Esophagus muscularis mucosa (tissue), 4 donors: ENCODE results near the gene MORN5. TPM values are rescaled to one million over a fixed set of nuclear protein-coding genes. Genes with fewer than 3 reads are reported as not detected.

Source experiments
- DNase-seq: peaks from one replicate; pipeline ENCODE4 v3.0.0-alpha.2; 2017; ENCODE audit errors: extremely low spot score
- H3K27ac ChIP-seq, 4 donors: fragments of 200-600 bp; sonication (generic); replicated peaks in 1 of 4; 1 replicate in 3 of 4; 2 replicates in 1 of 4; pipeline ENCODE4 v1.5.1; 2016 to 2019; ENCODE audit warnings: mild to moderate bottlenecking in 1 of 4
- H3K27me3 ChIP-seq, 4 donors: fragments of 200-600 bp; sonication (generic); one replicate each; pipeline versions ENCODE4 v1.5.1 to v1.6.0; 2016 to 2019
- H3K36me3 ChIP-seq, 4 donors: fragments of 200-600 bp; sonication (generic); one replicate each; pipeline ENCODE4 v1.5.1; 2016 to 2019
- H3K4me1 ChIP-seq, 4 donors: fragments of 200-600 bp; sonication (generic); one replicate each; pipeline ENCODE4 v1.5.1; 2016 to 2019
- H3K4me3 ChIP-seq, 4 donors: fragments of 200-600 bp; sonication (generic); 1 replicate in 2 of 4; 2 replicates in 2 of 4; pipeline ENCODE4 v1.5.1; 2016 to 2019; ENCODE audit warnings: mild to moderate bottlenecking in 4 of 4, moderate library complexity in 1 of 4
- H3K9me3 ChIP-seq, 4 donors: fragments of 200-600 bp; sonication (generic); 1 replicate in 3 of 4; 2 replicates in 1 of 4; pipeline ENCODE4 v1.5.1; 2016 to 2019
- EP300 ChIP-seq: sonication (generic); formaldehyde crosslinking; IDR thresholded peaks from one replicate; pipeline ENCODE4 v1.6.1; 2017; ENCODE audit warnings: antibody characterized with exemption
- POLR2A ChIP-seq: fragments of 450-650 bp; IDR thresholded peaks from one replicate; pipeline ENCODE4 v1.6.1; 2017; ENCODE audit warnings: antibody characterized with exemption, moderate library complexity, mild to moderate bottlenecking, low read depth
- POLR2AphosphoS5 ChIP-seq, 2 donors: sonication (generic); formaldehyde crosslinking; IDR thresholded peaks; one replicate each; pipeline ENCODE4 v1.6.1; 2017; ENCODE audit warnings: antibody characterized with exemption in 2 of 2
- WGBS: methylation state at CpG from one replicate; pipeline ENCODE4 v1.1.5; 2018; 5-methylcytosine and 5-hydroxymethylcytosine counted together
- intact Hi-C: fragments of 100-400 bp; cut with DNase I; formaldehyde crosslinking; loops from one replicate; pipeline ENCODE4 v1.15.1; 2023
- total RNA-seq, 4 donors: library from RNA; depleted of rRNA; stranded (reverse); fragments of >200 nt; gene quantifications; one replicate each; pipeline versions ENCODE4 v1.1.0 to v1.2.1, GENCODE V29; 2016
- TF ChIP-seq, protein P1 (sequence below), 3 experiments: fragments of 200-600 bp in 2 of 3; fragments of 450-650 bp in 1 of 3; sonication (generic) in 2 of 3; IDR thresholded peaks; one replicate each; pipeline ENCODE4 v1.5.1; 2017 to 2019; ENCODE audit warnings: antibody characterized with exemption in 3 of 3, mild to moderate bottlenecking in 2 of 3, moderate library complexity in 1 of 3

The MORN5 gene
- total RNA-seq, 4 donors from 2014 or later: 3.9 to 5.8 TPM; not detected in 2

DNA sequence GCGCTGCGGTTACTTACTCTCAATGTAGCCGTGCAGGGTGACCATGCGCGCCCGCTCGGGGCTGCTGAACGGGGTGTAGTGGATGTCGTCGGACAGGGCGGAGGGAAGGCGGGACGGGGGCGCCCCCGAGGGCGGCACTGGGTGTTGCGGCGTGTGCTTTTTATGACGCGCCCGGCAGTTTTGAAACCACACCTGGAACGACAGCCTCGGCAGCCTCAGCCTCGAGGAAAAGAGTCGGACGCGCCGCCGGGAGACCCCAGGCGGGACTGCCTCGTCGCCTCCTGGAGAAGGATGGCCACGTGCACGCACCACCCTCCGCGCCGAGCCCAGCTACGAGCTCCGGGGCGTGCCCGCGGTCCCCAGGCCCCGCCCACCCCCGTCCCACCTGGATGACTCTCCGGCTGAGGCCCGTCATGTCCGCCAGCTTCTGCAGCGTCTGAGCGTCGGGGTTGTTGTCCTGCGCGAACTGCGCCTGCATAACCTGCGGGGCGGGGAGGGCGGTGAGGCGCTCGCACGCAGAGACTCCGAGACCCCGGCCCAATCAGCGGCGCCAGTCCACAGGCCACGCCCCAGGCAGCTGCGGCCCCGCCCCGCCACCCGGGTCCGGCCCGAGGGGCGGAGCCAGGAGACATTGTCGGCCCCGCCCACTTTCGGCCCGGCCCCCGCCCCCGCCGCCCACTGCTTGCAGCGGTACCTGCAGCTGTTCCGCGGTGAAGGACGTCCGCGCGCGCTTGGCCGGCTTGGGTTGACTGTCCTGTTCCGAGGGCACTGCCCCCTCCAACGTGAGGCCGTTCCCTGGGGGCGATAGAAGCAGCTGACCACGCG is 54.1 kb downstream of the MORN5 start:
- DNase-seq: no peak
- H3K36me3 ChIP-seq: no peaks in the 10 kb centered on the region
- no peak for TF ChIP-seq POLR2A
- no peak for TF ChIP-seq POLR2AphosphoS5 (IDR thresholded peaks at IDR 0.05)
- TF ChIP-seq, protein P1, sequence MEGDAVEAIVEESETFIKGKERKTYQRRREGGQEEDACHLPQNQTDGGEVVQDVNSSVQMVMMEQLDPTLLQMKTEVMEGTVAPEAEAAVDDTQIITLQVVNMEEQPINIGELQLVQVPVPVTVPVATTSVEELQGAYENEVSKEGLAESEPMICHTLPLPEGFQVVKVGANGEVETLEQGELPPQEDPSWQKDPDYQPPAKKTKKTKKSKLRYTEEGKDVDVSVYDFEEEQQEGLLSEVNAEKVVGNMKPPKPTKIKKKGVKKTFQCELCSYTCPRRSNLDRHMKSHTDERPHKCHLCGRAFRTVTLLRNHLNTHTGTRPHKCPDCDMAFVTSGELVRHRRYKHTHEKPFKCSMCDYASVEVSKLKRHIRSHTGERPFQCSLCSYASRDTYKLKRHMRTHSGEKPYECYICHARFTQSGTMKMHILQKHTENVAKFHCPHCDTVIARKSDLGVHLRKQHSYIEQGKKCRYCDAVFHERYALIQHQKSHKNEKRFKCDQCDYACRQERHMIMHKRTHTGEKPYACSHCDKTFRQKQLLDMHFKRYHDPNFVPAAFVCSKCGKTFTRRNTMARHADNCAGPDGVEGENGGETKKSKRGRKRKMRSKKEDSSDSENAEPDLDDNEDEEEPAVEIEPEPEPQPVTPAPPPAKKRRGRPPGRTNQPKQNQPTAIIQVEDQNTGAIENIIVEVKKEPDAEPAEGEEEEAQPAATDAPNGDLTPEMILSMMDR (IDR thresholded peaks at IDR 0.05): no peak
- no peak for TF ChIP-seq EP300
- WGBS: 3% methylated on average over 17 of the region's 93 CpGs
- peaks cover 13 to 24% (median 20%) of the 10 kb centered on the region in 4 donors for H3K4me1 ChIP-seq
- H3K4me3 ChIP-seq: peak overlapping the region; percentile 44 to 56 (median 48)
- peaks cover 4 to 92% (median 54%) of the 10 kb centered on the region in 4 donors for H3K27me3 ChIP-seq
- no peaks in the 10 kb centered on the region for H3K9me3 ChIP-seq
- intact Hi-C loops: no loop called here
- H3K27ac ChIP-seq: no peak overlapping the region

DNA sequence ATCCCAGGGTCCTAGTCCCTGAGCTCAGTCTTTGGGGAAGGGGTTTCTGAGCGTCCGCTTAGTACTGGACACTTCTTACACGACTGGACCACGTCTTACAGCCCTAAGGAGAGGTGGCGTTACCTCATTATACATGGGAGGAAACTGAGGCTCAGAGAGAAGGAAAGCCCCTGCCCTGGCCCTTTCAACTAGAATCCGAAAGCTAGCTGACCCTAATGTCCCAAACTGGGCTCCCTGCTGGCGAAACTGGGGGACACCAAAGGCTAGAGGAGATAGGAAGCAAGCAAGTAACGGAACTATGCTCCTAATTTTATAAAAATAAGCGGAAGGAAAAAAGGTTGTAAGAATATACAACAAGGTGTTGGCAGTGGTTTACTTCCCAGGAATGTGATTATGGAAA is 54.8 kb downstream of the MORN5 start:
- no peaks in the 10 kb centered on the region for H3K9me3 ChIP-seq
- DNase-seq: no peak
- peak overlapping the region in 3 of 4 donors; percentile 47 to 56 (median 48) for H3K4me3 ChIP-seq
- peaks cover 4 to 97% (median 61%) of the 10 kb centered on the region in 4 donors for H3K27me3 ChIP-seq
- intact Hi-C loops: no loop called here
- no peak overlapping the region for H3K27ac ChIP-seq
- peaks cover 20 to 31% (median 28%) of the 10 kb centered on the region in 4 donors for H3K4me1 ChIP-seq
- no peaks in the 10 kb centered on the region for H3K36me3 ChIP-seq
- TF ChIP-seq POLR2AphosphoS5 (IDR thresholded peaks at IDR 0.05): no peak
- TF ChIP-seq POLR2A: no peak
- TF ChIP-seq EP300: no peak
- TF ChIP-seq, protein P1 (IDR thresholded peaks at IDR 0.05): no peak
- 48% methylated on average over 7 of the region's 9 CpGs for WGBS

DNA sequence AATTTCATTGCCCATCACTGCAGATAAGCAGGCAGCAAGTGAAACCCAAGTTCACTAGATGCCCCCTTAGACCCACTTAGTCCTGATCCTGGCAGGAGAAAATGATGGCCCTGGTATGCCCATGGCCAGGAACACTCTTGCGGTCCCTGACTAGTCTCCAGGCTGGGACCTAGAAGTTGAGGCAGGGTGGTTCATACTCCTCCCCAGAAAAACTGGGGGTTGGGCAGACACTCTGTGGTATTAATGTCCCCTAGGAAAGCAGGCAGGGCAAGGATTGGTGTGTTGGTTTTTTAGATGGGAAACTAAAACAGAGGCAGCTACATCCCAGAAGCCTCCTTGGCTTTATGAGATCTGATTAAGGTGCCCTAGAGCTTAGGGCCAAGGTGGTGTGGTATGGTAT is 56.0 kb downstream of the MORN5 start:
- intact Hi-C loops: no loop called here
- DNase-seq: no peak
- peaks cover 4 to 100% (median 73%) of the 10 kb centered on the region in 4 donors for H3K27me3 ChIP-seq
- no peak overlapping the region for H3K4me3 ChIP-seq
- H3K27ac ChIP-seq: no peak overlapping the region
- no peak for TF ChIP-seq EP300
- TF ChIP-seq POLR2AphosphoS5 (IDR thresholded peaks at IDR 0.05): no peak
- TF ChIP-seq, protein P1 (IDR thresholded peaks at IDR 0.05): no peak
- TF ChIP-seq POLR2A: no peak
- no peaks in the 10 kb centered on the region for H3K9me3 ChIP-seq
- 88% methylated on average over 1 of the region's 1 CpG for WGBS
- peaks cover 30 to 43% (median 39%) of the 10 kb centered on the region in 4 donors for H3K4me1 ChIP-seq
- H3K36me3 ChIP-seq: no peaks in the 10 kb centered on the region

DNA sequence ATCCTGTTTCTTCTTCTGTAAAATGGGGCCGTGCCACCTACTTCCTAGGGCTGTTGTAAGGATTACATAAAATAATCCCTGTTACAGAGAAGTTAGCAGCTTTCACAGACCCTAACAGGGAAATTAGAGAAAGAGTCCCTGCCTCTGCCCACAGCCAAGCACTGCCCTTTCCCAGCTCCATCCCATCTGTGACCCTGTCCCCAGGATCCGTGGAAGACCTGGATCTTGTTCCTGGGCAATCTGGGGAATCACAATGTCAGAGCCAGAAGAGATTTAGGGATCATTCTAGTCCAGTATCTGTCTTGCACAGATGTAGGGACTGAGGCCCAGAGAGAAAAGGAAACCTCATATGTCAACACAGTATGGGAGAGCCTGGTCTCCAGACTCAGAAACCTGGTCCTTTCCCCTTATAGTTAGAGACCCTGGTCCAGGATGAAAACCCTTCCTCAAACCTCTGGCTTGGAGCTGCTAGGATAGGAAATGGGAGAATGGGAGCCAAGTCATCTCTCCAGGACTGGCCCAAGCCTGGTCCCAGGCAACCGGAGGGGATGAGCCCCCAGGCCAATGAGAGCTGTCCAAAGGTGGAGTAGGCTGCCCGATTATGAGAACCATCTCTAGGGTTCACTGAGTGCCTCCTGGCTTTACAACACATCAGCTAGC is 56.6 kb downstream of the MORN5 start:
- H3K36me3 ChIP-seq: no peaks in the 10 kb centered on the region
- intact Hi-C loops: no loop called here
- peaks cover 34 to 49% (median 45%) of the 10 kb centered on the region in 4 donors for H3K4me1 ChIP-seq
- no peak for DNase-seq
- H3K27me3 ChIP-seq: peaks cover 4 to 100% (median 78%) of the 10 kb centered on the region in 4 donors
- H3K9me3 ChIP-seq: no peaks in the 10 kb centered on the region
- H3K27ac ChIP-seq: no peak overlapping the region
- WGBS: 68% methylated on average over 4 of the region's 4 CpGs
- H3K4me3 ChIP-seq: no peak overlapping the region
- TF ChIP-seq, protein P1 (IDR thresholded peaks at IDR 0.05): no peak
- TF ChIP-seq POLR2A: no peak
- no peak for TF ChIP-seq EP300
- TF ChIP-seq POLR2AphosphoS5 (IDR thresholded peaks at IDR 0.05): no peak
